ENCODE data around the gene MARK4.

GRCh38 chr19:45218911-45219743 lies 31.9 kb upstream of the MARK4 start:
- no peak for TF ChIP-seq CTCF (conservative IDR thresholded peaks at IDR 0.05)
- no peak for TF ChIP-seq EZH2 (IDR thresholded peaks at IDR 0.05; ENCODE audit: low read depth)
